Esophagus squamous epithelium (tissue), 5 donors: Measurements from ENCODE around the gene PAXX. TPM values are rescaled to one million over a fixed set of nuclear protein-coding genes. Genes with fewer than 3 reads are reported as not detected.
A peak's percentile ranks its signal among the peaks of the same experiment; 100 is the strongest.

Experiments used
- DNase-seq: peaks from one replicate; lab custom pipeline; 2025; lab: John Stamatoyannopoulos, UW
- H3K27ac ChIP-seq, 4 donors: fragments of 200-600 bp; sonication (generic); one replicate each; pipeline ENCODE4 v1.5.1; 2016 to 2019; ENCODE audit warnings: mild to moderate bottlenecking in 1 of 4
- H3K27me3 ChIP-seq, 4 donors: fragments of 200-600 bp; sonication (generic); 1 replicate in 3 of 4; 2 replicates in 1 of 4; pipeline versions ENCODE4 v1.5.1 to v1.6.0; 2017 to 2021; ENCODE audit warnings: antibody characterized with exemption in 1 of 4
- H3K36me3 ChIP-seq, 3 donors: fragments of 200-600 bp; sonication (generic); one replicate each; pipeline ENCODE4 v1.5.1; 2016 to 2019
- H3K4me1 ChIP-seq, 3 donors: fragments of 200-600 bp; sonication (generic); one replicate each; pipeline ENCODE4 v1.5.1; 2017 to 2019
- H3K4me3 ChIP-seq, 4 donors: fragments of 200-600 bp; sonication (generic); 1 replicate in 3 of 4; 2 replicates in 1 of 4; pipeline ENCODE4 v1.5.1; 2016 to 2019; ENCODE audit warnings: mild to moderate bottlenecking in 2 of 4, moderate library complexity in 1 of 4
- H3K9me3 ChIP-seq, 3 donors: fragments of 200-600 bp; sonication (generic); one replicate each; pipeline ENCODE4 v1.5.1; 2016 to 2019
- POLR2A ChIP-seq, 4 donors: fragments of 450-650 bp; IDR thresholded peaks; one replicate each; pipeline ENCODE4 v1.6.1; 2017; ENCODE audit warnings: antibody characterized with exemption in 4 of 4, mild to moderate bottlenecking in 4 of 4, moderate library complexity in 3 of 4
- WGBS, 2 donors: methylation state at CpG; one replicate each; pipeline ENCODE4 v1.1.5; 2018; 5-methylcytosine and 5-hydroxymethylcytosine counted together
- intact Hi-C: fragments of 100-400 bp; cut with DNase I; formaldehyde crosslinking; loops from one replicate; pipeline ENCODE4 v1.15.0; 2022
- total RNA-seq, 4 donors: library from RNA; depleted of rRNA; stranded (reverse); fragments of >200 nt; gene quantifications; one replicate each; pipeline ENCODE4 v1.1.0, GENCODE V29; 2016
- TF ChIP-seq, protein P1 (sequence below), 6 experiments: fragments of 450-650 bp in 4 of 6; fragments of 200-600 bp in 2 of 6; sonication (generic) in 2 of 6; IDR thresholded peaks; one replicate each; pipeline ENCODE4 v1.5.1; 2016 to 2019; ENCODE audit warnings: antibody characterized with exemption in 6 of 6, mild to moderate bottlenecking in 4 of 6, moderate library complexity in 4 of 6
- donor health status: DM: yes; HTN: yes; CAD: no.

Gene PAXX
- total RNA-seq, 4 donors from 2014 or later: 18.3 to 56.3 (median 49.6) TPM

DNA sequence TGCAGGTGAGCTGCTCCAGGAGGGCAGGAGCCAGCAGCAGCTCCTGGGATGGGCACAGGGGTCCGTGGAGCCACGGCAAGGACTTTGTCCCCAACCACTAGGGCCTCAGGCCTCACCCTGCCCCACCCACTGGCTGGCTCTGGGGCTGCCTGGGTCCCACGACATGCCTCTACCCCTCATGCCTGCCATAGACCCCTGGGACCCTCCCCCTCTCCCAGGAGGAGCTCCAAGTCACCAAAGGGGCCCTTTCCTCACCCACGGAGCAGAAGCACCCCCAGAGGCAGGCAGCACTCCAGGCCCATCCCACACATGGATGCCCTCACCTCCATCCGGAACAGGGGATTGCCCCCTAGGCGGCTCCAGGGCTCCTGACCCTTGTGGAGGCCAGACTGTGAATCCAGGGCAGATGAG is 29.4 kb downstream of the PAXX start:
- Histone ChIP-seq H3K27me3 (no peaks in the 10 kb centered on the region), H3K4me1 (peaks cover 4 to 20% (median 6%) of the 10 kb centered on the region in 3 donors), H3K4me3 (no peak overlapping the region), H3K36me3 (peaks cover 0 to 27% (median 0%) of the 10 kb centered on the region in 3 donors), H3K27ac (no peak overlapping the region), H3K9me3 (no peaks in the 10 kb centered on the region)
- TF ChIP-seq, protein P1, sequence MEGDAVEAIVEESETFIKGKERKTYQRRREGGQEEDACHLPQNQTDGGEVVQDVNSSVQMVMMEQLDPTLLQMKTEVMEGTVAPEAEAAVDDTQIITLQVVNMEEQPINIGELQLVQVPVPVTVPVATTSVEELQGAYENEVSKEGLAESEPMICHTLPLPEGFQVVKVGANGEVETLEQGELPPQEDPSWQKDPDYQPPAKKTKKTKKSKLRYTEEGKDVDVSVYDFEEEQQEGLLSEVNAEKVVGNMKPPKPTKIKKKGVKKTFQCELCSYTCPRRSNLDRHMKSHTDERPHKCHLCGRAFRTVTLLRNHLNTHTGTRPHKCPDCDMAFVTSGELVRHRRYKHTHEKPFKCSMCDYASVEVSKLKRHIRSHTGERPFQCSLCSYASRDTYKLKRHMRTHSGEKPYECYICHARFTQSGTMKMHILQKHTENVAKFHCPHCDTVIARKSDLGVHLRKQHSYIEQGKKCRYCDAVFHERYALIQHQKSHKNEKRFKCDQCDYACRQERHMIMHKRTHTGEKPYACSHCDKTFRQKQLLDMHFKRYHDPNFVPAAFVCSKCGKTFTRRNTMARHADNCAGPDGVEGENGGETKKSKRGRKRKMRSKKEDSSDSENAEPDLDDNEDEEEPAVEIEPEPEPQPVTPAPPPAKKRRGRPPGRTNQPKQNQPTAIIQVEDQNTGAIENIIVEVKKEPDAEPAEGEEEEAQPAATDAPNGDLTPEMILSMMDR (IDR thresholded peaks at IDR 0.05): no peak
- TF ChIP-seq POLR2A (IDR thresholded peaks at IDR 0.05): no peak
- 50% methylated on average over 1 of the region's 6 CpGs; no CpG with 5 or more reads in 1 of the 2 donors for WGBS, 2 donors
- no peak for DNase-seq
- intact Hi-C loops: no loop called here

DNA sequence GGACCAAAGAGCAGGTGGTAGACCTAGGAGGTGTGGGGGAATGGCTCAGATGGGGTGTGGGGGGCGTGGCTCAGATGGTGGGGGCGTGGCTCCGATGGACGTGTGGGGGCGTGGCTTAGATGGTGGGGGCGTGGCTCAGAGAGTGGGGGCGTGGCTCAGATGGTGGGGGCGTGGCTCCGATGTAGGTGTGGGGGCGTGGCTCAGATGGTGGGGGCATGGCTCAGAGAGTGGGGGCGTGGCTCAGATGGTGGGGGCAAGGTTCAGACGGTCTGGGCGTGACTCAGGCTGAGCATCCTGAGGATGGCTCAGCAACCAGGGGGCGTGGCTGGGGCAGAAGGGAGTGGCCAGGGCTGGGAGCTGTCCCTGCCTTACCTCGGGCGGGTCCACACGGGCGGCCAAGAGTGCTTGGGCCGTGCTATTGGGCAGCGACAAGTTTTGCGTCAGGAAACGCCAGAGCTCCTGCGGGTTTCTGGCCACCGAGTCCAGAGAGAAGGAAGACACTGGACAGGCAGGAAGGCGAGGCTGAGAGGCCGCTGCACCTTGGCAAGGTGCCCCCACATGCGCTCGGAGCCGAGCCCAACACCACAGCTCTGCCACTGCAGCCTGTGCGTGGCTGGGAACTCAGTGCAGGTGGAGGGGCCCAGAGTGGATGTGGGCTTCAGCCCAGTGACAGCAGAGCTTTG is 29.9 kb downstream of the PAXX start:
- TF ChIP-seq, protein P1 (IDR thresholded peaks at IDR 0.05): no peak
- TF ChIP-seq POLR2A (IDR thresholded peaks at IDR 0.05): peak in 1 of 4 donors; percentile 14
- Histone ChIP-seq H3K36me3 (peaks cover 0 to 22% (median 0%) of the 10 kb centered on the region in 3 donors), H3K27ac (no peak overlapping the region), H3K4me1 (peaks cover 8 to 26% (median 10%) of the 10 kb centered on the region in 3 donors), H3K27me3 (no peaks in the 10 kb centered on the region), H3K9me3 (no peaks in the 10 kb centered on the region), H3K4me3 (no peak overlapping the region)
- no peak for DNase-seq
- WGBS, 2 donors: 29% methylated on average over 3 of the region's 30 CpGs; no CpG with 5 or more reads in 1 of the 2 donors
- intact Hi-C loops: no loop called here

DNA sequence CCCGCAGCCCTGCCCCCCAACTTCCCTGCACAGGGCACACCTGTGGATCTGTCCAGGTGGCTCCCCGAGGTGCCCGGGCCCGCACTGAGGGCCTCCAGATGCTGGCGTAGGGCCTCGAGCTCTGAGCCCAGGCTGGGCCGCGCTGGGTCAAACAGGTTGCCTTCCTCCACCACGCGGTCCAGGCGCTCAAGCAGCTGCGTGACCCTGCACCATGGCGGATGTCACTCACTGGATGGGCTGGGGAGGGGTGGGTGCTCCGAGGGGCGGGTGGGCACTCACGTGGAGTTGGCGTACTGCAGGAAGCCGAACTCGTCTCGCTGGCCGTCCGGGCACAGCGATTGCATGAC is 30.4 kb downstream of the PAXX start:
- Histone ChIP-seq H3K4me1 (peaks cover 13 to 31% (median 15%) of the 10 kb centered on the region in 3 donors), H3K4me3 (no peak overlapping the region), H3K27ac (no peak overlapping the region), H3K27me3 (no peaks in the 10 kb centered on the region), H3K36me3 (peaks cover 0 to 16% (median 0%) of the 10 kb centered on the region in 3 donors), H3K9me3 (no peaks in the 10 kb centered on the region)
- intact Hi-C loops: no loop called here
- WGBS, 2 donors: 87 to 100% methylated on average over 2 to 3 of the region's 23 CpGs
- TF ChIP-seq POLR2A (IDR thresholded peaks at IDR 0.05): no peak
- TF ChIP-seq, protein P1 (IDR thresholded peaks at IDR 0.05): no peak
- no peak for DNase-seq

DNA sequence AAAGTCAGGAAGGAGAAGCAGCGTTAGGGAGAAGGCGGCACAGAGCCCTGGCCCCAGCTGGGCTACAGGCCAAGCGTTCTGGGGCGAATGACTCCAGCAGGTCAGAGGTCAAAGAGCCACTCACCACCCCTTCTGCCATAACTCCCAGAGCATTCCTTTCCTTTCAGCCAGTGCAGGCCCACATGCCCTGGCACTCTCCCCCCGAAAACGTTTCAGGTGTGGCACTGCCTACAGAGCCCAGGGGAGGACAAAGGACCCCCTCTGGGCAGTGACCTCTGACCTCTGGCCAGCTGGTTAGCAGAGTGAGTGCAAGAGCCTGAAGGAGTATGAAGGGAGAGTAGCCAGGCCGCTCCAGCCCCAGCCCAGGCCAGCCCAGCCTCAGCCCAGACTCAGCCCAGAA is 30.9 kb downstream of the PAXX start:
- TF ChIP-seq, protein P1 (IDR thresholded peaks at IDR 0.05): no peak
- no peak for TF ChIP-seq POLR2A (IDR thresholded peaks at IDR 0.05)
- no peak for DNase-seq
- H3K36me3 ChIP-seq: peaks cover 0 to 12% (median 0%) of the 10 kb centered on the region in 3 donors
- H3K4me3 ChIP-seq: no peak overlapping the region
- H3K27ac ChIP-seq: no peak overlapping the region
- H3K9me3 ChIP-seq: no peaks in the 10 kb centered on the region
- 73 to 77% methylated on average over 5 to 6 of the region's 7 CpGs for WGBS, 2 donors
- H3K4me1 ChIP-seq: peaks cover 15 to 32% (median 15%) of the 10 kb centered on the region in 3 donors
- no peaks in the 10 kb centered on the region for H3K27me3 ChIP-seq
- intact Hi-C loops: no loop called here

DNA sequence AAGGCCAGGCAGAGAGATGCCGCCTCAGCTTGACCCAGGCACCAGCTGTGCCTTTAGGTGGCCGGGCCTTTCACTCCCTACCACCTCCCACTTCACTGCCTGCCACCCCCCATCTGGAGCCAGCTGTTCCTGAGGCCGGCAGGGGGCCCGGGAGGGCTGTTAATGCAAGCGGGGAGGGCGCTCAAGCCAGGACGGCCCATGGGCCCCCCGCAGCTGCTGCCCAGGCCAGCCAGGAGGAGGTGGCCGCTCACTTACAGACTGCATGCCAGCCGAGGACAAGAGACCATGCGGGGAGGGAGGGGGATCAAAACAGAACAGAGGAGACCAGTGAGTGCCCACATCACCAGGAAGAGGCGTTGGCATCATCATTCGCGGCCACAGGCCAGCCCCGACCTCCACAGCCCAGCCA is 31.4 kb downstream of the PAXX start:
- TF ChIP-seq, protein P1 (IDR thresholded peaks at IDR 0.05): no peak
- no peak for TF ChIP-seq POLR2A (IDR thresholded peaks at IDR 0.05)
- DNase-seq: no peak
- 91% methylated on average over 10 of the region's 15 CpGs; no CpG with 5 or more reads in 1 of the 2 donors for WGBS, 2 donors

More for the DNA sequence above, 31.4 kb downstream of the PAXX start:
- Histone ChIP-seq H3K4me1 (peaks cover 18 to 36% (median 18%) of the 10 kb centered on the region in 3 donors), H3K27me3 (no peaks in the 10 kb centered on the region), H3K4me3 (no peak overlapping the region), H3K9me3 (no peaks in the 10 kb centered on the region), H3K27ac (no peak overlapping the region), H3K36me3 (peaks cover 0 to 12% (median 0%) of the 10 kb centered on the region in 3 donors)
- intact Hi-C loops: no loop called here
